Peyer's patch (tissue), 4 donors: ENCODE measurements around the gene MLLT11.

ENCODE experiments used
- POLR2A ChIP-seq, 2 donors: fragments of 450-650 bp; IDR thresholded peaks; one replicate each; pipeline ENCODE4 v1.5.1; 2017; ENCODE audit warnings: antibody characterized with exemption in 2 of 2, mild to moderate bottlenecking in 2 of 2, moderate library complexity in 2 of 2
- TF ChIP-seq, protein P1 (sequence below), 6 experiments: fragments of 450-650 bp in 4 of 6; fragments of 200-600 bp in 2 of 6; sonication (generic) in 1 of 6; IDR thresholded peaks; one replicate each; pipeline ENCODE4 v1.5.1; 2017 to 2019; ENCODE audit warnings: antibody characterized with exemption in 6 of 6, mild to moderate bottlenecking in 3 of 6, moderate library complexity in 1 of 6

DNA sequence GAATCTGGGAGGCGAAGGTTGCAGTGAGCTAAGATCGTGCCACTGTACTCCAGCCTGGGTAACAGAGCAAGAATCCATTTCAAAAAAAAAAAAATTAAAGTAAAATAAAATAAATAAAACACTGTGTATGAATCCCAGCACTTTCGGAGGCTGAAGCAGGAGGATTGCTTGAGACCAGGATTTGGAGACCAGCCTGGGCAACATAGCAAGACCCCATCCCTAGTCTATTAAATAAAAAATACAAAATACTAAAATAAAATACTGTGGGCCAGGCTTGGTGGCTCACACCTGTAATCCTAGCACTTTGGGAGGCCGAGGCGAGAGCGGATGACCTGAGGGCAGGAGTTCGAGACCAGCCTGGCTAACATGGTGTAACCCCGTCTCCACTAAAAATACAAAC lies 28.0 kb upstream of the MLLT11 start:
- TF ChIP-seq, protein P1, sequence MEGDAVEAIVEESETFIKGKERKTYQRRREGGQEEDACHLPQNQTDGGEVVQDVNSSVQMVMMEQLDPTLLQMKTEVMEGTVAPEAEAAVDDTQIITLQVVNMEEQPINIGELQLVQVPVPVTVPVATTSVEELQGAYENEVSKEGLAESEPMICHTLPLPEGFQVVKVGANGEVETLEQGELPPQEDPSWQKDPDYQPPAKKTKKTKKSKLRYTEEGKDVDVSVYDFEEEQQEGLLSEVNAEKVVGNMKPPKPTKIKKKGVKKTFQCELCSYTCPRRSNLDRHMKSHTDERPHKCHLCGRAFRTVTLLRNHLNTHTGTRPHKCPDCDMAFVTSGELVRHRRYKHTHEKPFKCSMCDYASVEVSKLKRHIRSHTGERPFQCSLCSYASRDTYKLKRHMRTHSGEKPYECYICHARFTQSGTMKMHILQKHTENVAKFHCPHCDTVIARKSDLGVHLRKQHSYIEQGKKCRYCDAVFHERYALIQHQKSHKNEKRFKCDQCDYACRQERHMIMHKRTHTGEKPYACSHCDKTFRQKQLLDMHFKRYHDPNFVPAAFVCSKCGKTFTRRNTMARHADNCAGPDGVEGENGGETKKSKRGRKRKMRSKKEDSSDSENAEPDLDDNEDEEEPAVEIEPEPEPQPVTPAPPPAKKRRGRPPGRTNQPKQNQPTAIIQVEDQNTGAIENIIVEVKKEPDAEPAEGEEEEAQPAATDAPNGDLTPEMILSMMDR (IDR thresholded peaks at IDR 0.05) = no peak
- TF ChIP-seq POLR2A (IDR thresholded peaks at IDR 0.05) = no peak
